Epithelial cell of esophagus (primary cell): ENCODE results near the gene CTSD.
A peak's percentile ranks its signal among the peaks of the same experiment; 100 is the strongest.

ENCODE experiments used
- DNase-seq: peaks from one replicate; pipeline ENCODE4 v3.0.0; 2010; ENCODE audit warnings: low read depth
- H3K4me3 ChIP-seq: 2 replicates; pipeline ENCODE4 v1.5.1; 2011; ENCODE audit warnings: mild to moderate bottlenecking, low read length, control low read depth
- TF ChIP-seq, protein P1 (sequence below): IDR thresholded peaks from 2 replicates; pipeline ENCODE4 v1.5.1; 2011; ENCODE audit warnings: low read depth, mild to moderate bottlenecking, low read length, control low read depth, inconsistent platforms; ENCODE audit not compliant: insufficient read depth; ENCODE audit errors: missing control alignments

The CTSD gene

DNA sequence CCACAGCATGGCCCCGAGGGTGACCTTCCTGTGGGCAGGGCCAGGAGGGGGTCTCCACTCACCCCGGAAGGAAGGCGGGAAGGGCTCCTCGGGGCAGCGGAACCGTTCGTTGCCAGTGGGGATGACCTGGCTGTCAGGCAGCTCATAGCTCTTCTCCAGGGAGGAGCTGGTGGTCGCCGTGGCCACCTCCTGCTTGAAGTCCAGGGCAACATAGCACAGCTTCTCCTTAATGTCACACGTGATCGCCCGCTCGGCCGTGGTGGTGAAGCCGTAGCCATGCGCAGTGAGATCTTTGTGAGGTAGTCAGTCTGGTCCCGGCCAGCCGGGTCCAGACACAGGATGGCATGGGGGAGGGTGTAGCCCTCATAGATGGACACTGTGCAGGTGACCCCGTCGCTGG, 39.5 kb upstream of the CTSD start:
- TF ChIP-seq, protein P1, sequence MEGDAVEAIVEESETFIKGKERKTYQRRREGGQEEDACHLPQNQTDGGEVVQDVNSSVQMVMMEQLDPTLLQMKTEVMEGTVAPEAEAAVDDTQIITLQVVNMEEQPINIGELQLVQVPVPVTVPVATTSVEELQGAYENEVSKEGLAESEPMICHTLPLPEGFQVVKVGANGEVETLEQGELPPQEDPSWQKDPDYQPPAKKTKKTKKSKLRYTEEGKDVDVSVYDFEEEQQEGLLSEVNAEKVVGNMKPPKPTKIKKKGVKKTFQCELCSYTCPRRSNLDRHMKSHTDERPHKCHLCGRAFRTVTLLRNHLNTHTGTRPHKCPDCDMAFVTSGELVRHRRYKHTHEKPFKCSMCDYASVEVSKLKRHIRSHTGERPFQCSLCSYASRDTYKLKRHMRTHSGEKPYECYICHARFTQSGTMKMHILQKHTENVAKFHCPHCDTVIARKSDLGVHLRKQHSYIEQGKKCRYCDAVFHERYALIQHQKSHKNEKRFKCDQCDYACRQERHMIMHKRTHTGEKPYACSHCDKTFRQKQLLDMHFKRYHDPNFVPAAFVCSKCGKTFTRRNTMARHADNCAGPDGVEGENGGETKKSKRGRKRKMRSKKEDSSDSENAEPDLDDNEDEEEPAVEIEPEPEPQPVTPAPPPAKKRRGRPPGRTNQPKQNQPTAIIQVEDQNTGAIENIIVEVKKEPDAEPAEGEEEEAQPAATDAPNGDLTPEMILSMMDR = no peak
- H3K4me3 ChIP-seq = no peak overlapping the region
- no peak for DNase-seq

DNA sequence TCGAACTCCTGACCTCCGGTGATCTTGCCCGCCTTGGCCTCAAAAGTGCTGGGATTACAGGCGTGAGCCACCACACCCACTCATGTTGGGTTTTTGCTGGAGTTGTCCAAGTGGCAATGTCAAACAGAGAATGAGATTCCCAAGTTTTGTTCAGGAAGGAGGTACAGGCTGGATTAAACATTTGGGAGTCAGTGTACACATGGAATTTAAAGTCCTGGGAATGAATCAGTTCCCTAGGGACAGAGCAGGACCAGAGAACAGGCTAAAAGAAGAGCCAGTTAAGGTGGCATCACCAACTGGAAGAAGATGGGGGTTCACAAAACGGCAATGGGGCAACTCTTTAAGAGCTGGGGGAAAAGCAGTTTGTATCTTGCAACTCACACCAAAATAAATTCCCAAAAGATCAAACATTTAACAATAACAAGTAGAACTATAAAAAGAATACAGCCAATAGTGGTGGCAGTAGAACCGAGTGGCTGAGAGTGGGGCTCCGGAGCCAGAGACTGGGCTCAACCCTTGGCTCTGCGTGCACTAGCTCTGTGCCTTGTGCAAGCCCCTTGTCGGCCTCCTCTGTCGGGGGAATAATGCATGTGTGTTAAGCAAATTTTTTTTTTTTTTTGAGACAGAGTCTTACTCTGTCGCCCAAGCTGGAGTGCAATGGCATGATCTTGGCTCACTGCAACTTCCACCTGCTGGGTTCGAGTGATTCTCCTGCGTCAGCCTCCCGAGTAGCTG, 33.8 kb upstream of the CTSD start:
- TF ChIP-seq, protein P1 = no peak
- DNase-seq = no peak
- H3K4me3 ChIP-seq = no peak overlapping the region

DNA sequence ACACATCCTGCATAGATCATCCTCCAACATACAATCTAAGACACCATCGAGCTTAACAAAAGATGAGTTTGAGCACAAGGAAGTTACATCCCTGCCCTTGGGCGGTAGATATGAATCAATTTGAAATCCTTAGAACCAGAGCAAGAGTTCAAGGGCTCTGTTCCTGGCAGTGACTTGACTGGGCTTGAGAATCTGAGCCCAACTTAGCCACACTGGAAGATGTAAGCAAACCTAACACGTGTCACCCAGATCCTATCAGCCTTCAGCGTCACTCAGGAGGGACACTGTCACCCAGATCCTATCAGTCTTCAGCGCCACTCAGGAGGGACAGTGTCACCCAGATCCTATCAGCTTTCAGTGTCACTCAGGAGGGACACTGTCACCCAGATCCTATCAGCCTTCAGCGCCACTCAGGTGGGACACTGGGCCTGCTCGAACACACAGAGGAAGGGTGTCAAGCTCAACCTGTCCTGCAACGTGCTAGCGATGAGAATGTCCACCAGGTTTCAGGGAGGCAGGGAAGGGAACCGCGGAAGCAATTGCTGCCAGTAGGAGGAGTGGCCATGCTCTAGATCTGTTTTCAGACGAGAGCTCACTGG, 32.8 kb upstream of the CTSD start:
- no peak overlapping the region for H3K4me3 ChIP-seq
- peak; percentile 73 for DNase-seq
- TF ChIP-seq, protein P1 = no peak

DNA sequence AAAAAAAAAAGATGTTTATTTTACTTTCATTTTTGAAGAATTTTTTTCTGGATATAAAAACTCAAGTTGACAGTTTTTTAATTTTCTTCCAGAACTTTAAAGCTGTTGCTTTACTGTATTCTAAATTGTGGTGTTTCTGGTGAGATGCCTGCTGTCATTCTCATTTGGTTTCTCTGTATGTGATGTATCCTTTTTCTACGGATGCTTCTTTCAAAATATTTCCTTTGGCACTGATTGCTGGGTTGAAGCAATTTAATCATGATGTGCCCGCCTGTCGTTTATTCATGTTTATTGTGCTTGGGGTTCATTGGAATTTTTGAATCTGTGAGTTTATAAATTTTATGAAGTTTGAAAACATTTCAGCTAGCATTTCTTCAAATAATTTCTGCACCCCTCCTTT, 29.4 kb upstream of the CTSD start:
- TF ChIP-seq, protein P1 = no peak

DNA sequence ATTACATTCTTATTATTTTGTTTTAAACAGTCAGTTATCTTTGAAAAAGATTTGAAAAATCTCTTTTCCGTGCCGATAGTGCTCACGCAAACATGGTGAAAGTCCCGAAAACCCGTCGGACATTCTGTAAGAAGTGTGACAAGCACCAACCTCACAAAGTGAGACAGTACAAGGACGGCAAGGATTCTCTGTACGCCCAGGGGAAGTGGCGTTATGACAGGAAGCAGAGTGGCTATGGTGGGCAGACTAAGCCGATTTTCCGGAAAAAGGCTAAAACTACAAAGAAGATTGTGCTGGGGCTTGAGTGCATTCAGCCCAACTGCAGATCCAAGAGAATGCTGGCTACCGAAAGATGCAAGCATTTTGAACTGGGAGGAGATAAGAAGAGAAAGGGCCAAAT, 28.7 kb upstream of the CTSD start:
- DNase-seq = no peak
- no peak overlapping the region for H3K4me3 ChIP-seq
- TF ChIP-seq, protein P1 = no peak

More for the DNA sequence above, 29.4 kb upstream of the CTSD start:
- DNase-seq = no peak
- no peak overlapping the region for H3K4me3 ChIP-seq

DNA sequence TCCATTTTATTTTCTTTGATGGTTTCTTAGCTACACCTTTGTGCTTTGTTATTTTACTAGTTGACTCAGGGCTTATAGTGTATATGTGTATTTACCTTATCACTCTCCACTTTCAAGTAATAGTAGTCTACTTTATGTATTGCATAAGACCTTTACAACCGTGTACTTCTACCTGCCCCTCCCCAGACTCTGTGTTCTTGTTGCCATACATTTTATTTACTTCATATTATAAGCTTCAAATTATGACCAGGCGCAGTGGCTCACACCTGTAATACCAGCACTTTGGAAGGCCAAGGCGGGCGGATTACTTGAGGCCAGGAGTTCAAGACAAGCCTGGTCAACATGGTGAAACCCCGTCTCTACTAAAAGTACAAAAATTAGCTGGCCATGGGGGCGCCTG, 28.2 kb upstream of the CTSD start:
- DNase-seq = no peak
- no peak overlapping the region for H3K4me3 ChIP-seq
- TF ChIP-seq, protein P1 = no peak

DNA sequence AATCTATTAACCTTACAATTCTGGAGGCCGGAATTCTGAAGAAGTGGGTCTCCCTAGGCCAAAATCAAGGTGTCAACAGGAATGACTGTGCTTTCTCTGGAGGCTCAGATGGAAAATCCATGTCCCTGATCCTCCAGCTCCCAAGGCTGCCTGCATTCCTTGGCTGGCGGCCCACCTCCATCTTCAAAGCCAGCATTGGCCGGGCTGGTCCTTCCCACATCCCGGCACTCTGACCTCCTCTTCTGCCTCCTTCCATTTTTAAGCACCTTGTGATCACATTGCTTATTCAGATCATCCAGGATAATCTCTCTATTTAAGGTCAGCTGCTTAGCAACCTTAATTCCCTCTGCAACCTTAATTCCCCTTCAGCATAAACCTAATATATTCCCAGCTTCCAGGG, 22.7 kb upstream of the CTSD start:
- H3K4me3 ChIP-seq = no peak overlapping the region
- TF ChIP-seq, protein P1 = no peak
- DNase-seq = no peak
